HUDEP-2 (cell line): ENCODE data around the gene FKBP11.
A peak's percentile ranks its signal among the peaks of the same experiment; 100 is the strongest.

Experiments
- DNase-seq, 76 experiments: peaks; one replicate each; lab custom pipeline; 2025; ENCODE audit not compliant: unreplicated experiment in 76 of 76; lab: John Stamatoyannopoulos, UW

FKBP11 gene

DNA sequence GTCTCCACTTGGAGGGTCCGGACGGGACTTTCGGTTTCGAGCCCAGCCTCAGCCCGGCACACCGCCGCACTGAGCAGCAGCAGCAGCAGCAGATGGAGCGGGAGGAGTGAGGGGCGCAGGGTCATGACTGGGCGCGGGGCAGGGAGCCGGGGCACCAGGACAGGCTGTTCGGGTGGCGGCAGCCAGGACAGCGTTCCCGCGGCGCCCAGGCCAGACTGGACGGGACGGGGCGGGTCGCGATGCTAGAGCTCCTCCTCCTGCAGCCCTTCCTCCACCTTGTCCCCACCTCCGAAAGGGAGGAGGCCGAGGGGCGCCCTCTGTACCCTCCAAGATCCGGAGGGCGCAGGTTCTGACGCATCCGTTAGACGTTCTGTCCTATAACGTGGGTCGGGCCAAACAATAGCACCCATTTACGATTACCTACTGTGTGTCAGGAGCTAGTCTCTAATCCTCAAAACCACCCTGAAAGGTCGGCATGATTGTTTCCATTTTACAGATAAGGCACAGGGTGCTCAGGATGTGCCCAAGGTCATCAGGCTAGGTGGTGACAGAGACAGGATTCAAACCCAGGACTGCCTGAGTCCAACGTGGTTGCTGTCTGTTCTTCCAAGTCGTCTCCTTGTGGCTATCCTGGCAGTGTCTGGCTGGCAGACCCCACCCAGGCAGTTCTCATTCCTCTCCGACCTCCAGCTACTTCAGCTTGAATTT lies at the start of gene FKBP11:
Gene FKBP11 (minus strand): TSS at position 189 of the 708 bp plus-strand sequence. CDS start 64 bp downstream, at position 125.
- peak in 44 of 76 experiments; percentile 2 to 49 (median 28) for DNase-seq

DNA sequence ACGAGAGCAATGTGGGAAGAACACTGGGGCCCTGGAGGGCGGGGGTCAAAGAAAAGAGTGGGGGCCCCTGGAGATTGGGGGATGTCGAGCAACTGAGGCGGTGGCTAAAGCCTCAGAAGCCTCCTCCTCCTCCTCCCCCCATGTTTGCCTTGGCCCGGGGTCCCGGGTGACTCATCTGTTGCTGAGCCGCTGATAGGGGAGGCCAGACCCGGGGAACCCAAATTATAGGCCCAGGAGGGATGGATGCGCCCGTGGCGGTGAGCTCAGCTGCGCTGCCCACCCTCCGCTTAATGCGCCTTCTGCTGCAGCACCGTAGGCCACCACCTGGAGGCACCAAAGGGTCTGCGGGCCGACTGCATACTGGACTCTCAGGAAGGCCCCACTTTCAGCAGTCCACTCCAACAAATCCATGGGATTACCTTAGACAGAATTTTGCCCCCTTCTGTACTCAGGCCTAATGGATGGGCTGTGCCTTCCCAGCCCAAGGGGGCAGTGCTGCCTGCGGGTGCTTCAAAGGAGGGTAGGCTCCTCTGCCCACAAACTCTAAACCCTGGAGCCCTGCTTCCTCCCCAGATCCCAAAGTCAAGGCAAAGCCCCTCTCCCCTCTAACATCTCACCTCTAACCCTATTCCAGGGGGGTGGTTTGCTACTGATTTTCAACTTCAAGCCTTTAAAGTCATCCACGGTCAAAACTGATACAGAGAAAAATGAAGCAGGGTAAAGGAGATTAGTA lies 48.8 kb upstream of the FKBP11 start:
- peak in 11 of 76 experiments; percentile 4 to 25 (median 19) for DNase-seq

DNA sequence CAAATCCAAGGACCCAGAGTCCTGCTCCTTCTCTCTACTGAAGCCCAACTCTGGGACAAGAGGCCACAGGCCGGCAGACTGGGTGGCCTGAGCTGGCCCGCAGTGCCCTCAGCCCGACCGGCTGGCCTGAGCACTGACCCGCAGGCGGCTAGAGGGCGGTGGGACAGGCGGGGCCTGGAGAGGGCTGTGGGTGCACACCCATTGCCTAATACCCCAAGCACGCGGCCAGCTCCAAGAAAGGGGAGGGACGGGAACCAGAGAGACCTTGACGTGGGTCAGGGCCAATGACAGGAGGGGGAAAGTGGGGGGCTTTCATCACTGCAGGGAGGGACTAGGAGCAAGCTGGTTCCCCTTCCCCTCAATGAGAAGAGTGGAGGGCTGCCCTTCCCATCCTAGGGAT lies 48.2 kb upstream of the FKBP11 start:
- no peak for DNase-seq

DNA sequence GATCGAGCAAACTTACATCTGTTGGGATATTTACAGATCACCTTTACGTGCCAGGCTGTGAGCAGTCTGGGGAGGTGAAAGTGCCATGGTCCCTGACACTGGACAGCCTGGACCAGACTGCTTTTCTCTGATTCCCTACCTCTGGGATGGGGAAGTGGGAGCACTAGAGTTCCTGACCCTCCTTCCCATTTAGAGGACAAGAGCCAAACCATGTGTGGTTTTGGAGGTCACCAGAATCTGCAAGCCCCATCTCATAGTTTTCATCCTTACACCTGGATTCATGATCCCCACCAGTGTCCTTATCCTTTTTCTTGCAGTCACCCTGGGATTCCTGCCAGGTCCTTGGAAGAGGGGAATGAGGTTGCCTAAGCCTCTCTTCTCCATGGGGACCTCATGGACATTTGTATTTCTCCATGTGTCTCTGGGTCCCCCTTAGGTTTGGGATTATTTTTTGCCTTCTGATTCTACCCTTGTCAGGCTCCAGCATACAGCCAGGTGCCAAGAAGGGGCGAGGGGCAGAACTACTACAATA lies 47.7 kb upstream of the FKBP11 start:
- no peak for DNase-seq

GRCh38 chr12:48972213-48972951 lies 47.1 kb upstream of the FKBP11 start:
- DNase-seq = peak in 1 of 76 experiments; percentile 16

- DNase-seq = peak in 1 of 76 experiments; percentile 8
These were observed 45.5 kb upstream of the FKBP11 start for GRCh38 chr12:48970702-48971334.

DNA sequence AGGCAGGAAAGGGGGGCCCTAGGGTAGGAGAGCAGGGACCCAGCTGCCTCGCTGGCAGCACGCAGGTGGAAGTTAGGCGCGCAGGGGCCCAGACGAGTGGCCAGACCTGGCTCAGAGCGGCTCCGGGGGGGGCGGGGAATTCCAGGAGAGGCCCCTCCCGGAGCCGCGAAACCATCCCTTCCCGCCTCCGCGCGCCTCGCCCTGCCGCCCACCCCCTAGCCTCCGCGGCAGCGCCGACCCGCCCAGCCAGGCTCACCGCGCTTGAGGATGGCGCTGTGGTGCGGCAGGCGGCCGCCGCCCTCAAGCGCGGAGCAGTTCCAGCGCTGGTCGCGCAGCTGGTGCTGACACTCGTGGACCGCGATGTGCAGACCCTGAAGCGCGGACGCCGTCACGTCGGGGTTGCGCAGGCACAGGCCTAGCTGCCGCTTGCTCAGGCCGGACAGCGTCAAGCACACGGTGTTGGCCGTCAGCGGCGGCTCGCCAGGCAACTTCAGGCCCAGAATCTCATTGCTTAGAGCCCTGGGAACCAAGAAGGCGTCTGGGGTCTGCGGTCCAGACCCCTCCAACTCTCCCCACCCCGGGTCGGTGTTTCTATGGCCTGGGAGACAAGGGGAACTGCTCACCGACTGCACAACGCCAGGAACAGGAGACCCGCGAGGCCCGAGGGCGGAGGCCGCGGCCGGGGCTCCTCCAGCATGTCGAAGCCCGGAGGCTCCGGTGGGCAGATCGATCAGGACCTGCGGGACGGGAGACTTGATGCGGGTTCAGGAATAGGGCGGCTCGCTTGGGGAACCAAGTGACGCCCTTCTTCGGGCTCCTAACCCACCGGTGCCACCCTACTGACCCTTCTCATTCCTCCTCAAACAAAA lies 44.8 kb upstream of the FKBP11 start:
- DNase-seq = peak in 1 of 76 experiments; percentile 20

DNA sequence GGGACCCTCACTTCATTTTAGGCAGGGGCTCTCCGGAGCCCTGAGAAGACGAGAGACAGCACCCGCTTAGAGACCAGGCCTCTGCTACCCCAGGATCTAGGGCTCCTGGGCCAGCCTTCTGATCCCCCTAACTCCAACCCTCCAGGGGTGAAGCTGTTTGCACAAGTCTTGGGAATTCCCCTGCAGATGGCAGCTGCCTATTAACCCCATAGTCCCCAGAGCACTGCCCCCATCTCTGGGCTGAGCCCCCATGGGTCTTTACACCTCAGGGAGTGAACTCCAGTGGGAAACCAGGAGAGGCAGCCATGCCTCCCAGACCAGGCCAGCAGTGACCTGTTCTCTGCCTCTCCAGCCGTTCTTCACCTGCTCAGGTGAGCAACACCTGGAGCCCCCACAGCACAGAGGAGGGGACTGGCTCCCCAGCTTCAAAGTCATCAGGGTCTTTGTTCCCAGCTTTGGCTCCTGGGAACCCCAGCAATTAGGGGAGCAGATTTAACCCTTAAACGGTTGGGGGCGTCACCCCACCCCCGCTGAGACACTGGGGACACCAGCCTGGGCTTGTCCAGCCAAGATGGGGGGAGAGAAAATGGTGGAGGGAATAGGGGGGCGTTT lies 44.0 kb upstream of the FKBP11 start:
- DNase-seq = no peak

DNA sequence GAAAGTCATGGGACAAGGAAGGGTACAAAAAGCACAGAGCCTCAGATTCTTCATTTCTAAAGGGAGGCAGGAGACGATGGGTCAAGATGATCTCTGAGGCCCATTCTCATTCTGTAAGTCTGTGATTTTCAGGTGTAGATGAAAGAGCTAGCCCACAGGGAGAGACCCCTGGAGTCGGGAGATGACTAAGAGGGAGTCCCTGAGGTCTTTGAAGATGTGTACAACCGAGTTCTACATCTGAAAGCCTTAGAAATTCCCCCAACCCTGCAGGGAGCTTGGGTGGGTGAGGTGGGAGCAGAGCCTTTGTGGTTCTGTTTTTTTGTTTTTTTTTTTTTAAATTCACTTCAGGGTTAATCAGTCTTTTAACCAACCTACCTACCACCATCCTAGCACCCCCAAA lies 43.2 kb upstream of the FKBP11 start:
- no peak for DNase-seq

GRCh38 chr12:48967991-48968390 lies 42.7 kb upstream of the FKBP11 start:
- no peak for DNase-seq

GRCh38 chr12:48966177-48966895 lies 41.0 kb upstream of the FKBP11 start:
- DNase-seq = peak in 1 of 76 experiments; percentile 34

DNA sequence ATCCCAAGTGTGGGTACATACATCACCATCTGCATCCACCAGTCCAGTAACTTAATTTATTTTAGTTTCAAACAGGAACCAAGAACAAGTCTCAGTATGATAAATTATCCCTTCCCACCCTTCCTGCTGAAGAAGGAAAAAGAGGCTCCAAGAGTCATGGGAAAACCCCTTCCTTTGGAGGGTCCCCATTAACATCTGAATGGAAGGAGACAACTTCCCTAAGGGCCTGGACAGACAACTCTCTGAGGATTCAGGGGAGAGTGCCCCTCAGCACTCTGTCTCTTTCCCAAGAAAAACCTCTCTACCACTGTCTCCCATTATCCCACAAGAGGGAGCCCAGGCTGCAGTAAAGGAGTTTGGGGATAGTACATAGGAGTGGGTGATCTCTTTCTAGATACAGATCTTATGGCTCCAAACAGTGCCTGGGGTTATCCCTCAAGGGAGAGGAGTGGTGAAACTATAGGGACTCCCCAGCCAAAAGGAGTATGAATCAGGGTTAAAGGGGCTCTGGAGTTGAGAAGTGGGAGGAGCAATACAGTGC lies 40.1 kb upstream of the FKBP11 start:
- DNase-seq = no peak

DNA sequence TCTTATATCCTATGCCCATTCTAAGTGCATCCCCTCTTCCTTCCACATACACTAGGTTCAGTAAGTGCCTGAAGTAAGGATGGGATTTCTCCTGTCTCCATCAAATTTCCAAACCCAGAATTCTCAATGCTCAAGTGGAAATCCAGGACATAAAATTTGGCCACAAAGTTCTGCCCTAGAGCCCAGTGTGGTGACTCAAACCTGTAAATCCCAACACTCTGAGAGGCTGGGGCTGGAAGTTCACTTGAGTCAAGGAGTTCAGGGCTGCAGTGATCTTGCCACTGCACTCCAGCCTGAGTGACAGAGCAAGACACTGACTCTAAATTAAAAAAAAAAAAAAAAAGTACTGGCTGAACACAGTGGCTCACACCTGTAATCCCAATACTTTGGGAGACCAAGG lies 36.5 kb upstream of the FKBP11 start:
- DNase-seq = no peak

DNA sequence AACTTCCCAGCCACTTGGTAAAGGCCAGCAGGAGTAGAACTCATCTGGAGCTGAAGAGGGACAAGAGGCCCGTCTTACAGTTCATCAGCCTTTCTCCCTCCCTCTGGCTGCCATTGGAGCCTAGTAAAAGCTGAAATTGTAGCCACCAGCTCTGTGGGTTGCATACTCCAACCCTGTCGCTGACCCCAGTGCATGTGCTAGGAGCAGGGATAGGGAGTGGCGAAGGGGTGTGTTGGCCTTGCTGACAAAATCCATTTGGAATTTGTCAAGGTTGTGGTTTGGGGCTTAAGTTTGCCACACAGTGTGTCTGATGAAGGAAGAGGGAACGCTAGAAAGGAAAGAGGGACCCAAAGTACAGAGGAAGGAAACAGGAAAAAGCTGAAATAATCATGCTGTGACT lies 36.0 kb upstream of the FKBP11 start:
- no peak for DNase-seq

- no peak for DNase-seq
These were observed 35.5 kb upstream of the FKBP11 start for GRCh38 chr12:48960834-48961233.

DNA sequence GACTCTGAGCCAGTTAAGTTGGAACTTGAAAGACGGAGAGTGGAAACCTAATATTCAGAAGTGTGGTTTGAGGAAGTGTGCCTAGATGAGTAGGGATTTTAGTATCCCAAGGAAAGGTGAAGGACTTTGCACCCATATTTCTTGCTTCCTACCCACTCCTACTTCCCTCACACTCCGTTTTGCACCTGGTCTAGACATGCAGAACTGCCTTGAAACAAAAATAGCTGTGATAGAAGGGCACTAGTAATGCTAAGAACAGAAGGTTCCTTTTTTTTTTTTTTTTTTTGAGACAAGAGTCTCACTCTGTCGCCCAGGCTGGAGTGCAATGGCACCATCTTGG lies 32.7 kb upstream of the FKBP11 start:
- no peak for DNase-seq

DNA sequence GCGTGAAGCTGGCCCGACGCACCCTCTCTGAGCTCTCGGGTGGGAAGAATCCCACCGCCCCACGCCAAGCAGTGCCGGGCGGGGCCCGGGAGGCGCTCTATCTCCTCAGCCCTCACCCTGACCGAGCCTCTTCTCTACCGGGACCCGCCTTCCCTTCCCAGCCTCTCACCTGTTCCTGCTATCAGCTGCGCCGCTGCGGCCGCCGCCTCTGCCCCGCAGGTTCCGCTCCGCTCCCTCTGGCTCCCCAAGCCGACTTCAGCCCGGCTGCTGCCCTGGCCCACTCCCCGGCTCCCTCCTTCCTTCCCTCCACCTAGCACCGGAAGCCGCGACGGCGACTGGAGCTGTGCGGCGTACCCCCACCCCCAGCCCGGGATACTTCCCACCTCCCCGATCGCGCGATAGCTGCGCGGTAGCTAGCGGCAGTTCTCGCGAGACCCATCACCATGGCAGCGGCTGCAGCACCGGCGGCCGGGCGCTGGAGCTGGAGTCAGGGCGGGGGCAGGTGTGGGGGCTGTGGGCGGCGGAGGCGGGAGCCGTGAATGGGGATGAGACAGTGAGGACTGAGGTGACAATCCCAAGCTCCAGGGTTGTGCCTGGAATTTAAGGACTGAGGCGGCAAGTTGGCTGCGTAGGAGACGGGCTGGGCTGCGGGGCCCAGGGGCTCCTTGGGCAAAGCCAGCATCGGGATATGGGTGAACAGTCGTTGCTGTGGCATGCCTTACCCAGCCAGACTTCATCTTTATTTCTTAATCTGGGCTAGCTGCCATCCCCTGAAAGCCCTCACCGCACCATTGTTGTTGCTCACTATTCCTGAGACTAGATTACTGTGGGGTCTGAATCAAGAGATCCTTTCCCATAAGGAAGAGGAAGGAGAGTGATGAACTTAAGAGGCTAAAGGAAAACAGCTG lies 32.1 kb upstream of the FKBP11 start, which contains the start of gene ARF3:
Gene ARF3 (minus strand): TSS at position 347 of the 908 bp plus-strand sequence. CDS start 16,392 bp downstream, outside the sequence.
- peak in 72 of 76 experiments; percentile 18 to 89 (median 74) for DNase-seq
